ENCODE results near the gene TKFC.
"Not testable (repeated sequence)": the region's sequence is repeated elsewhere in the genome, so short reads cannot be mapped to it uniquely, and the experiment has no call there.

Gene TKFC

GRCh38 chr11:61367406-61367805 lies 34.4 kb downstream of the TKFC start:
- no peak for DNase-seq (ENCODE audit: low read depth in 2 of 2, low spot score in 1 of 2)

- no peak for DNase-seq (ENCODE audit: low read depth in 2 of 2, low spot score in 1 of 2)
These were observed 35.6 kb downstream of the TKFC start for GRCh38 chr11:61368646-61369045.

GRCh38 chr11:61369372-61370348 lies 36.6 kb downstream of the TKFC start:
- DNase-seq (ENCODE audit: low read depth in 2 of 2, low spot score in 1 of 2): no peak

- no peak for DNase-seq (ENCODE audit: low read depth in 2 of 2, low spot score in 1 of 2)
These were observed 37.4 kb downstream of the TKFC start for GRCh38 chr11:61370349-61371005.

GRCh38 chr11:61372659-61373420 lies 39.8 kb downstream of the TKFC start:
- DNase-seq (ENCODE audit: low read depth in 2 of 2, low spot score in 1 of 2): no peak

- DNase-seq (ENCODE audit: low read depth in 2 of 2, low spot score in 1 of 2): no peak
These were observed 42.7 kb downstream of the TKFC start for GRCh38 chr11:61375761-61376108.

GRCh38 chr11:61377461-61378160 lies 44.6 kb downstream of the TKFC start:
- DNase-seq (ENCODE audit: low read depth in 2 of 2, low spot score in 1 of 2): no peak

- DNase-seq (ENCODE audit: low read depth in 2 of 2, low spot score in 1 of 2): no peak
These were observed 45.8 kb downstream of the TKFC start for GRCh38 chr11:61378713-61379313.

GRCh38 chr11:61380884-61381283 lies 47.9 kb downstream of the TKFC start:
- no peak for DNase-seq (ENCODE audit: low read depth in 2 of 2, low spot score in 1 of 2)

GRCh38 chr11:61383859-61384258 lies 50.8 kb downstream of the TKFC start:
- not testable (repeated sequence) for DNase-seq (ENCODE audit: low read depth in 2 of 2, low spot score in 1 of 2)

- DNase-seq (ENCODE audit: low read depth in 2 of 2, low spot score in 1 of 2): no peak
These were observed 51.5 kb downstream of the TKFC start for GRCh38 chr11:61384271-61385242.

GRCh38 chr11:61390161-61390560 lies 57.1 kb downstream of the TKFC start:
- no peak for DNase-seq (ENCODE audit: low read depth in 2 of 2, low spot score in 1 of 2)

- DNase-seq (ENCODE audit: low read depth in 2 of 2, low spot score in 1 of 2): no peak
These were observed 60.1 kb downstream of the TKFC start for GRCh38 chr11:61392981-61393595.
